AG09309 (cell line): ENCODE data around the gene MGAT5.
A peak's percentile ranks its signal among the peaks of the same experiment; 100 is the strongest.

Experiments used
- DNase-seq: peaks from one replicate; pipeline ENCODE4 v3.0.0-alpha.2; 2010; ENCODE audit warnings: low read depth
- H3K4me3 ChIP-seq: 2 replicates; pipeline ENCODE4 v1.5.1; 2011; ENCODE audit warnings: mild to moderate bottlenecking, low read depth, low read length, moderate library complexity; ENCODE audit not compliant: control insufficient read depth
- TF ChIP-seq, protein P1 (sequence below): IDR thresholded peaks from 2 replicates; pipeline ENCODE4 v1.5.1; 2011; ENCODE audit warnings: mild to moderate bottlenecking, low read depth, low read length, inconsistent platforms; ENCODE audit not compliant: insufficient read depth, control insufficient read depth; ENCODE audit errors: missing control alignments

The MGAT5 gene

DNA sequence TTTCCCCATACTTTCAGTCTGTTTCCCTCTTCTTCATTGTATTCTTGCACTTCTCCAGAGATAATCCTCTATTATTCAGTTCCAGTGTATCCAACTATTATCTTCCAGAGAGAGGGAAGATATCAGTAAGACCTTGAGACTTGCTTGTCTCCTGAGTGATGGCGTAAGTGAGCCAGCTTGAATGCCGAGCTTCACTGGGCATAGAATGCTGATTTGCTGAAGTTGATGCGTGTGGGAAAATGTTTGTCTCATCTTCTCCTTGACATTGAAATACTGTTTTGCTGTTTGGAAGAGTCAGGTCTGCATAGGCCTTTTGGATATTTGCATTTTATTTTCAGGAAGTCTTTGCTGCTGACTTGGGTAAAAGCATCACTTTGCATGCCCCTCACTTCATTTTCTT is 41.1 kb upstream of the MGAT5 start:
- H3K4me3 ChIP-seq, result no peak overlapping the region
- TF ChIP-seq, protein P1, sequence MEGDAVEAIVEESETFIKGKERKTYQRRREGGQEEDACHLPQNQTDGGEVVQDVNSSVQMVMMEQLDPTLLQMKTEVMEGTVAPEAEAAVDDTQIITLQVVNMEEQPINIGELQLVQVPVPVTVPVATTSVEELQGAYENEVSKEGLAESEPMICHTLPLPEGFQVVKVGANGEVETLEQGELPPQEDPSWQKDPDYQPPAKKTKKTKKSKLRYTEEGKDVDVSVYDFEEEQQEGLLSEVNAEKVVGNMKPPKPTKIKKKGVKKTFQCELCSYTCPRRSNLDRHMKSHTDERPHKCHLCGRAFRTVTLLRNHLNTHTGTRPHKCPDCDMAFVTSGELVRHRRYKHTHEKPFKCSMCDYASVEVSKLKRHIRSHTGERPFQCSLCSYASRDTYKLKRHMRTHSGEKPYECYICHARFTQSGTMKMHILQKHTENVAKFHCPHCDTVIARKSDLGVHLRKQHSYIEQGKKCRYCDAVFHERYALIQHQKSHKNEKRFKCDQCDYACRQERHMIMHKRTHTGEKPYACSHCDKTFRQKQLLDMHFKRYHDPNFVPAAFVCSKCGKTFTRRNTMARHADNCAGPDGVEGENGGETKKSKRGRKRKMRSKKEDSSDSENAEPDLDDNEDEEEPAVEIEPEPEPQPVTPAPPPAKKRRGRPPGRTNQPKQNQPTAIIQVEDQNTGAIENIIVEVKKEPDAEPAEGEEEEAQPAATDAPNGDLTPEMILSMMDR, result no peak
- DNase-seq, result no peak

GRCh38 chr2:134216152-134216829 is 37.6 kb upstream of the MGAT5 start:
- TF ChIP-seq, protein P1, result no peak
- no peak overlapping the region for H3K4me3 ChIP-seq
- DNase-seq, result no peak

DNA sequence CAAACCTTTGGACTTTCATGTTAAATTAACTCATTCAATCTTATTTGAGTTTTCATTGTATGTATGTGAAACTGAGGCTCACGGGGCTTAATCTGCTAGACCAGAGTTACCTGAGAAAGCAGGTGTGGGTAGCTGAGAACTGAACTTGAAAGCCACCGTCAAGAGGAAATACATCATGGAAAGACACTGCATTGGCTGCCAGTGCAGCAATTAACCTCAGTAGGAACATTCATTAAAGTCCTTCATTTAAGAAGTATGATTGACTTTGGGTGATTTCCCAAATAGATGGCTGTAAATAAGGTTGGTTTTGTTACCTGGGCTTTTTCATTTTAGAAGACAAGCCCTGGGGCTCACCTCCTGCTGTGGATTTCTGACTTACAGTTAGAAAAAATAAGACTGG is 36.5 kb upstream of the MGAT5 start:
- H3K4me3 ChIP-seq, result no peak overlapping the region
- DNase-seq, result no peak
- TF ChIP-seq, protein P1, result no peak

DNA sequence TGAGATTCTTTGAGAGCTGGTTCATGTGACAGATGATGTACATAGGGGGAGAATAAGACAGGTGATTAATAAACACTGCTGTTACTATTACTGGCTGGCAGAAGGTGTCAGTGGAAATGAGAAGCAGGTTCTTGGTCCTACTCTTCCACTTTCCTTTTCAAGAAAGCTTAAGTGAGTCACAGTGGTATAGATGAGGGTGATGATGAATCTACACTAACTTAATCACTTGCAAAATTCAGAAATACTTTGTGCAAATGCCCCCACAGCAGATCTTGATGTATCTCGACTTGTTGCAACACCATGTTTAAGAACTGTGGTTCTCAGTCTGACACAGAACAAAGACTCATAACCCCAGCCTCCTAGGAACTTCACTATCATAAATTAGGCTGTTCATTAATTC is 35.9 kb upstream of the MGAT5 start:
- peak; percentile 13 for DNase-seq
- no peak overlapping the region for H3K4me3 ChIP-seq
- TF ChIP-seq, protein P1, result no peak

DNA sequence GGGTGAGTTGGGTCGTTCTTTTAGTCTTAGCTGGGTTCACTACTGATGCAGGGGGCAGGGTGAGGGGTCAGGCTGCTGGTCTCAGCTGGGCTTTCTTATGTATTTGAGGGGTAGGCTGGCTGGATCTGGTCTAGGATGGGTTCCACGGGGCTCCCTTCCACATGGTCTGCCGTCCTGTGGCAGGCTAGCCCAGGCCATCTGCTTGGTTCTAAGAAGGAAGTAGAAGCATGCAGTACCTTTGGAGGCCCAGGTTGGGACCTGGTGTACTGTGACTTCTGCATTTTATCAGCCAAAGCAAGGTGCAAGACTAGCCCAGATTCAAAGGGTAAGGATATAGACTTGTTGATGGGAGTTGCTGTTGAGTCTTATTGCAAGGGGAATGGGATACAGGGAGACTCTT is 35.5 kb upstream of the MGAT5 start:
- TF ChIP-seq, protein P1, result no peak
- DNase-seq, result no peak
- no peak overlapping the region for H3K4me3 ChIP-seq

GRCh38 chr2:134218930-134219658 is 34.8 kb upstream of the MGAT5 start:
- H3K4me3 ChIP-seq, result no peak overlapping the region
- TF ChIP-seq, protein P1, result no peak
- DNase-seq, result no peak
